Hindlimb muscle (tissue), 1 donor: ENCODE data around the gene AKR1D1. TPM values are rescaled to one million over a fixed set of nuclear protein-coding genes. Genes with fewer than 3 reads are reported as not detected.
"Not testable (repeated sequence)": the region's sequence is repeated elsewhere in the genome, so short reads cannot be mapped to it uniquely, and the experiment has no call there.

Experiments
- DNase-seq: peaks from one replicate; pipeline ENCODE4 v3.0.0-alpha.2; 2013
- polyA plus RNA-seq: library from polyadenylated mRNA; unstranded; fragments of 120-200 nt; gene quantifications from one replicate; pipeline ENCODE4 v1.2.1, GENCODE V29; 2013; ENCODE audit not compliant: insufficient read length

Gene AKR1D1
- polyA plus RNA-seq: not detected

- DNase-seq: no peak
These were observed at the start of gene AKR1D1 for GRCh38 chr7:138076196-138076595. TSS of gene AKR1D1 (plus strand) at chr7:138076459. CDS start at chr7:138076519, 60 bp downstream.

GRCh38 chr7:138027100-138027499 is 49.2 kb upstream of the AKR1D1 start:
- no peak for DNase-seq

- no peak for DNase-seq
These were observed 47.1 kb upstream of the AKR1D1 start for GRCh38 chr7:138029126-138029525.

GRCh38 chr7:138029941-138030340 is 46.3 kb upstream of the AKR1D1 start:
- DNase-seq: no peak

- DNase-seq: no peak
These were observed 45.4 kb upstream of the AKR1D1 start for GRCh38 chr7:138030679-138031351.

- no peak for DNase-seq
These were observed 44.1 kb upstream of the AKR1D1 start for GRCh38 chr7:138032186-138032585.

- DNase-seq: no peak
These were observed 43.5 kb upstream of the AKR1D1 start for GRCh38 chr7:138032770-138033169.

- DNase-seq: no peak
These were observed 43.0 kb upstream of the AKR1D1 start for GRCh38 chr7:138033241-138033640.

GRCh38 chr7:138036135-138036534 is 40.1 kb upstream of the AKR1D1 start:
- DNase-seq: no peak

GRCh38 chr7:138040063-138040462 is 36.2 kb upstream of the AKR1D1 start:
- not testable (repeated sequence) for DNase-seq

- no peak for DNase-seq
These were observed 31.4 kb upstream of the AKR1D1 start for GRCh38 chr7:138044897-138045296.

GRCh38 chr7:138047907-138048306 is 28.4 kb upstream of the AKR1D1 start:
- DNase-seq: no peak

GRCh38 chr7:138049505-138050116 is 26.6 kb upstream of the AKR1D1 start:
- no peak for DNase-seq

- DNase-seq: not testable (repeated sequence)
These were observed 24.5 kb upstream of the AKR1D1 start for GRCh38 chr7:138051712-138052247.

- no peak for DNase-seq
These were observed 23.6 kb upstream of the AKR1D1 start for GRCh38 chr7:138052696-138053095.

GRCh38 chr7:138055698-138056097 is 20.6 kb upstream of the AKR1D1 start:
- not testable (repeated sequence) for DNase-seq

GRCh38 chr7:138063400-138063799 is 12.9 kb upstream of the AKR1D1 start:
- DNase-seq: no peak

GRCh38 chr7:138064856-138065357 is 11.4 kb upstream of the AKR1D1 start:
- DNase-seq: peak; percentile 75

GRCh38 chr7:138065827-138066226 is 10.4 kb upstream of the AKR1D1 start:
- no peak for DNase-seq

GRCh38 chr7:138066954-138067394 is 9.3 kb upstream of the AKR1D1 start:
- no peak for DNase-seq

GRCh38 chr7:138067774-138068173 is 8.5 kb upstream of the AKR1D1 start:
- DNase-seq: no peak

GRCh38 chr7:138070908-138071307 is 5.4 kb upstream of the AKR1D1 start:
- no peak for DNase-seq

GRCh38 chr7:138072726-138073125 is 3.5 kb upstream of the AKR1D1 start:
- DNase-seq: no peak

- DNase-seq: no peak
These were observed 2.1 kb upstream of the AKR1D1 start for GRCh38 chr7:138074121-138074520.
